Effector memory CD4-positive, alpha-beta T cell (primary cell): ENCODE measurements around the gene COASY.
"Not testable (repeated sequence)": the region's sequence is repeated elsewhere in the genome, so short reads cannot be mapped to it uniquely, and the experiment has no call there.

Experiments
- DNase-seq, 3 donors: peaks; one replicate each; pipeline ENCODE4 v3.0.0-alpha.2; 2020
- H3K27ac ChIP-seq: 2 replicates; pipeline ENCODE4 v1.7.0; 2013; ENCODE audit warnings: mild to moderate bottlenecking, low read length, moderate library complexity; ENCODE audit not compliant: insufficient read depth, poor library complexity, severe bottlenecking
- H3K27me3 ChIP-seq: replicated peaks from 2 replicates; pipeline ENCODE4 v1.7.0; 2013; ENCODE audit warnings: mild to moderate bottlenecking, low read length; ENCODE audit not compliant: insufficient read depth, control insufficient read depth, poor library complexity, severe bottlenecking
- H3K36me3 ChIP-seq: 2 replicates; pipeline ENCODE4 v1.7.0; 2013; ENCODE audit warnings: mild to moderate bottlenecking, low read length, moderate library complexity; ENCODE audit not compliant: control insufficient read depth, insufficient read depth
- H3K4me1 ChIP-seq: 2 replicates; pipeline ENCODE4 v1.7.0; 2013; ENCODE audit warnings: low read length, mild to moderate bottlenecking; ENCODE audit not compliant: control insufficient read depth, insufficient read depth, poor library complexity, severe bottlenecking
- H3K4me3 ChIP-seq: 2 replicates; pipeline ENCODE4 v1.7.0; 2013; ENCODE audit warnings: low read length, low read depth, mild to moderate bottlenecking; ENCODE audit not compliant: insufficient read depth, poor library complexity, severe bottlenecking
- H3K9me3 ChIP-seq: 2 replicates; pipeline ENCODE4 v1.7.0; 2013; ENCODE audit warnings: mild to moderate bottlenecking, low read length, moderate library complexity; ENCODE audit not compliant: control insufficient read depth

The COASY gene

DNA sequence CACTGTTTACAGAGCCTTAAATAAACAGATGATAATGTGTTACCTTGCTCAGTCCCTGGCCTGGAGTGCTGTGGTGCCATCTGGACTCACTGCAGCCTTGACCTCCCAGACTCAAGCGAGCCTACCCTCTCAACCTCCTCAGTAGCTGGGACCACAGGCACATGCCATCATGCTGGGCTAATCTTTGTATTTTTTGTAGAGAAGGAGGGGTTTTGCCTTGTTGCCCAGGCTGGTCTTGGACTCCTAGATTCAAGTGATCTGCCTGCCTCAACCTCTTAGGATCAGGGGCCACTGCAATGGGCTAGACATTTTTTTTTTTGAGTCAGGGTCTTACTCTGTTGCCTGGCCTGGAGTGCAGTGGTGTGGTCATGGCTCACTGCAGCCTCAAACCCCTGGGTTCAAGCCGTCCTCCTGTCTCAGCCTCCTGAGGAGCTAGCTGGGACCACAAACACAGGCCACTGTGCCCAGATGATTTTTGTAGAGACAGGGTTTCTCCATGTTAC is 30.9 kb upstream of the COASY start:
- Histone ChIP-seq H3K9me3 (no peaks in the 10 kb centered on the region), H3K36me3 (no peaks in the 10 kb centered on the region), H3K27ac (no peak overlapping the region), H3K4me1 (peaks cover 24% of the 10 kb centered on the region), H3K27me3 (no peaks in the 10 kb centered on the region), H3K4me3 (no peak overlapping the region)
- no peak for DNase-seq

DNA sequence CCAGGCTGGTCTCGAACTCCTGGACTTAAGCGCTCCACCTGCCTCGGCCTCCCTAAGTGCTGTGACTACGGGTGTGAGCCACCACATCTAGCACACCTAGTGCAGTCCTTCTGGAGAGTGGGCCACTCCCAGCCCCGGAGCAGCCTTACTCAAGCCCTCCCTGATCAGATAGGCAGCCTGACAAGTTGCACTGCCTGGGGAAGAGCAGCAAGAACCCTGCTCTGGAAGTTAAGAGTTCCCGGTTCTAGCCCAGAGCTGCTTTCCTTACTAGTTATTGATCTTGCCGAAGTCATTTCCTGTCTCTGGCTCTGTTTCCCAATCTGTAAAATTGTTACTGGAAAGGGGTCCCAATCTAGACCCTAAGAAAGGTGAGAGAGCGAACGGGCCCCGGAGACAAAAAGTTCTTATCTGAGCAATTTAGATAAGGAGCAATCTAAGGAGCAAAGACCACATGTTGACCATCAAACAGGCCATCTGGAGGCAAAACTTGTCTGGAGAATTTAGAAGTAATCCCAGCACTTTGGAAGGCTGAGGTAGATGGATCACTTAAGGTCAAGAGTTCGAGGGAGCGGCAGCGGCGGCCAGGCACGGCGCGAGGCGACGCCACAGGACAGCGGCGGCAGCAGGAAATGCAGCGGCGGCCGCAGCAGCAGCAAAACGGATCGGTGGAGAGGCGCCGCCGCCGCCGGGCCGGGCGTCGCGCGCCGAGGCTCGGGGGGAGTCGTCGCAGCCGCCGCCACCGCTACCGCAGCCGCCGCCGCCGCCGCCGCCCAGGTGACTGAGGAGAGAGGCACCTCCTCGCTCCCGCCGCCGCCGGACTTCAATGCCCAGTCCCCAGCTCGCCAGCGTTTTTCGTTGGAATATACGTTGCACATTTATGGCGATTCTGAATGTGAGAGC is 30.2 kb upstream of the COASY start:
- Histone ChIP-seq H3K27ac (no peak overlapping the region), H3K4me1 (peaks cover 24% of the 10 kb centered on the region), H3K9me3 (no peaks in the 10 kb centered on the region), H3K36me3 (no peaks in the 10 kb centered on the region), H3K27me3 (no peaks in the 10 kb centered on the region), H3K4me3 (peak overlapping the region; percentile 37)
- DNase-seq, result peak; percentile 29 to 44 (median 40)

DNA sequence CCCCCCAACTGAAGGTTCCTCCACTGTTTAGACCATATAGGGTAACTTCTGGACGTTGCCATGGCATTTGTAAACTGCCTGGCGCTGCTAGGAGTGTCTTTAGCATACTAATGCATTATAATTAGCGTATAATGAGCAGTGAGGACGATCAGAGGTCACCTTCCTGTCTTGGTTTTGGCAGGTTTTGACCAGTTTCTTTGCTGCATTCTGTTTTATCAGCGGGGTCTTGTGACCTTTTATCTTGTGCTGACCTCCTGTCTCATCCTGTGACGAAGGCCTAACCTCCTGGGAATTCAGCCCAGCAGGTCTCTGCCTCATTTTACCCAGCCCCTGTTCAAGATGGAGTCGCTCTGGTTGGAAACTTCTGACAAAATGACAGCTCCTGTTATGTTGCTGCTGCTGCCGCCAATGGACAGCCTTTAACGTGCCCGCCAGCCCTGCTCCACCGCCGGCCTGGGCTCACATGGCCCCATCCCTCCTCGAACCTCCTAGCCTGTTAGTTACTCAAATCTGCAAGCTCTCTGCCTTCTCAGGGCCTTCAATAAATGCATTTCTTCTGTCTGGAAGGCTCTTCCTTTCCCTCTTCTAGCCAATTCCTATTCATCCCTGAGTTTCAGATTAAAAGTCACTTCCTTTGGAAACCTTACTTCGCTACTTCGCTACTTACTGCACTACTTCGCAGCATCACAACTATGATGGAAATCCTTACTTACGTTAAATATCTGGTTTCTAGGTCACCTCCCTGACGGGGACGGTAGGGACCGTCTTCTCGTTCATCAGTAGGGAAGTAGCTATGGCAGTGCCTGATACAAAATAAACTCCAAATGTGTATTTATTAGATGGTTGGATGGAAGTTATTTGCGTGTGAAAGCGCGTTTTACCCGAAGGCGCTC is 26.5 kb upstream of the COASY start:
- DNase-seq, result no peak
- H3K27ac ChIP-seq, result no peak overlapping the region
- no peaks in the 10 kb centered on the region for H3K36me3 ChIP-seq
- H3K9me3 ChIP-seq, result no peaks in the 10 kb centered on the region
- peak overlapping the region; percentile 60 for H3K4me3 ChIP-seq
- peaks cover 21% of the 10 kb centered on the region for H3K4me1 ChIP-seq
- no peaks in the 10 kb centered on the region for H3K27me3 ChIP-seq

DNA sequence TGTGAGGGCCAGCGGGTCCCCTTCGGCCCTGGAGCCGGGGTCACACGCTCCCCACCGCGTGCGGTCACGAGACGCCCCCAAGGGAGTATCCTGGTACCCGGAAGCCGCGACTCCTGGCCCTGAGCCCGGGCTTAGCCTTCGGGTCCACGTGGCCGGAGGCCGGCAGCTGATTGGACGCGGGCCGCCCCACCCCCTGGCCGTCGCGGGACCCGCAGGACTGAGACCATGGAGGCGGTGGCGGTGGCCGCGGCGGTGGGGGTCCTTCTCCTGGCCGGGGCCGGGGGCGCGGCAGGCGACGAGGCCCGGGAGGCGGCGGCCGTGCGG is 25.9 kb upstream of the COASY start, which contains the start of gene NAGLU:
Gene NAGLU, plus strand, starts transcription at position 194 of the 324 bp plus-strand sequence. Its CDS starts 32 bp downstream, at position 226.
- Histone ChIP-seq H3K27ac (peak within 1 kb of the TSS; percentile 42), H3K4me1 (peaks cover 21% of the 10 kb centered on the region), H3K27me3 (no peaks in the 10 kb centered on the region), H3K9me3 (no peaks in the 10 kb centered on the region), H3K4me3 (peak within 1 kb of the TSS; percentile 71), H3K36me3 (no peaks in the 10 kb centered on the region)
- peak; percentile 59 to 79 (median 61) for DNase-seq

DNA sequence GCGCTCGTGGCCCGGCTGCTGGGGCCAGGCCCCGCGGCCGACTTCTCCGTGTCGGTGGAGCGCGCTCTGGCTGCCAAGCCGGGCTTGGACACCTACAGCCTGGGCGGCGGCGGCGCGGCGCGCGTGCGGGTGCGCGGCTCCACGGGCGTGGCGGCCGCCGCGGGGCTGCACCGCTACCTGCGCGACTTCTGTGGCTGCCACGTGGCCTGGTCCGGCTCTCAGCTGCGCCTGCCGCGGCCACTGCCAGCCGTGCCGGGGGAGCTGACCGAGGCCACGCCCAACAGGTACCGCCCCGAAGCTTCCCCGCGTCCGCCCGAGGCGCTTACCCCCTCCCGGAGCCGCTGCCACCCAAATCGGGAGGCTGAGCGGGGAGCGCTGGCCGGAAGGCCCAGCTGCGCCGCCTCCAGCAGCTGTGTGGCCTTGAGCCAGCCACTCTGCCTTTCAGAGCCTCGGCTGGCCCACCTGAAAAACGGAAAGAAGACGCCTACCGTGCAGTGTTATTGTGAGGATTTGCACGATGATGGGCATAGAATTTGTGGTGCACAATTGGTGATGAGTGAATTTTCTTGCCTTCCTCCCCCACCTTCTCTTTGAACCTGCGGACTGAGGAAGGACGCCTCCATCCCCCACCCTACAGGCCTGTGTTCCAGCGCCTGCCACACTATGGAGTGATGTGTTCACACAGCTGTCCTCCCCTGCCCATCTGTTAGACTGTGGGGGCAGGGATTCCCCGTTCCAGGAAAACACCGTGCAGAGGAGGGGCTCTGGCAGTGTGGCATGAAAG is 25.4 kb upstream of the COASY start:
- peaks cover 23% of the 10 kb centered on the region for H3K4me1 ChIP-seq

DNA sequence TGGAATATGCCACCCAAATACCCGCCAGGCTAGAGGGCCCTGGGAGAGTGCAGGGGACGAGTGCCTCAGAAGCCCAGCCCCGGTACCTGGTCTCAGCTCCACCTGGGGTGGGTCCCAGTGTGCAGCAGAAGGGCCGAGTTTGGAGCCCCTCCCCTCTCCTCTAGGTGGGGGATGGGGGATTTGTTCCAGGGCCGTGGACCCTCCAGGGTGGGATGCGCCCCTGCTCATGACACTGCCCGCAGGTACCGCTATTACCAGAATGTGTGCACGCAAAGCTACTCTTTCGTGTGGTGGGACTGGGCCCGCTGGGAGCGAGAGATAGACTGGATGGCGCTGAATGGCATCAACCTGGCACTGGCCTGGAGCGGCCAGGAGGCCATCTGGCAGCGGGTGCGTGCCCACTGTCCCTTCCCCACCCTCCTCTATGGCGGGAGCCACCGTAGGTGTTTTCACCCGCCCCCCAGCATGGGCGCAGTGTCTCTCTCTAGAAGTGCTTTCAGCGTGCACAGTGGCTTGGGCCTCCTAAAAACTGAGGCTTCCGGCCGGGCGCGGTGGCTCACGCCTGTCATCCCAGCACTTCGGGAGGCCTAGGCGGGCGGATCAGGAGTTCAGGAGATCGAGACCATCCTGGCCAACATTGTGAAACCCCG is 24.7 kb upstream of the COASY start:
- H3K4me1 ChIP-seq, result peaks cover 23% of the 10 kb centered on the region

More for the DNA sequence above, 25.4 kb upstream of the COASY start:
- H3K27ac ChIP-seq, result peak overlapping the region; percentile 42
- H3K27me3 ChIP-seq, result no peaks in the 10 kb centered on the region
- no peaks in the 10 kb centered on the region for H3K9me3 ChIP-seq
- H3K36me3 ChIP-seq, result no peaks in the 10 kb centered on the region
- peak overlapping the region; percentile 71 for H3K4me3 ChIP-seq
- DNase-seq, result peak; percentile 41 to 66 (median 52)

DNA sequence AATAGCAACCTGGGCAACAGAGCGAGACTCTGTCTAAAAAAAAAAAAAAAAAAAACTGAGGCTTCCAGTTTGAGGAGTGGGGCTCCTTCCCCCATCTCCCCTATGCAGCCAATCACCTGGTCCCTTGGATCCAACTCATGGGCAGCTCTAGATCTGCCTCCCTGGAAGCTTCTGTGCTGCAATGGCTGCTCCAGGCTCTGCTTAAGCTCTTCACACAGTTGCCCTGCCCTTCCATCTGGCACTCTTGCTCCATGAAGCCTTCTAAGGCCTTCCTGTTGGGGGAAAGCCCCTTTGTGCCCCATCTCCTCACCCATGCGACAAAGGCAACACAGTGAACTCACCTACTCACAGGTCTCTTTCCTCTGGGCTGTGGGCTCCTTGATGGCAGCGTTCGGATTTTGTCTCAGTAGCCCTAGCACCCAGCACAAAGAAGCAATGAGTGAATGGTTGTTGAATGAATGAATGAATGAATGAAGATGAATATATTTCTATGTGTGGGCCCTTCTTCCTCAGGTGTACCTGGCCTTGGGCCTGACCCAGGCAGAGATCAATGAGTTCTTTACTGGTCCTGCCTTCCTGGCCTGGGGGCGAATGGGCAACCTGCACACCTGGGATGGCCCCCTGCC is 24.0 kb upstream of the COASY start:
- no peak overlapping the region for H3K27ac ChIP-seq
- no peak for DNase-seq
- H3K27me3 ChIP-seq, result no peaks in the 10 kb centered on the region
- H3K9me3 ChIP-seq, result no peaks in the 10 kb centered on the region
- no peaks in the 10 kb centered on the region for H3K36me3 ChIP-seq
- H3K4me1 ChIP-seq, result peaks cover 23% of the 10 kb centered on the region
- no peak overlapping the region for H3K4me3 ChIP-seq

More for the DNA sequence above, 24.7 kb upstream of the COASY start:
- Histone ChIP-seq H3K27me3 (no peaks in the 10 kb centered on the region), H3K36me3 (no peaks in the 10 kb centered on the region), H3K9me3 (no peaks in the 10 kb centered on the region), H3K27ac (peak overlapping the region; percentile 42), H3K4me3 (peak overlapping the region; percentile 71)
- DNase-seq, result no peak

DNA sequence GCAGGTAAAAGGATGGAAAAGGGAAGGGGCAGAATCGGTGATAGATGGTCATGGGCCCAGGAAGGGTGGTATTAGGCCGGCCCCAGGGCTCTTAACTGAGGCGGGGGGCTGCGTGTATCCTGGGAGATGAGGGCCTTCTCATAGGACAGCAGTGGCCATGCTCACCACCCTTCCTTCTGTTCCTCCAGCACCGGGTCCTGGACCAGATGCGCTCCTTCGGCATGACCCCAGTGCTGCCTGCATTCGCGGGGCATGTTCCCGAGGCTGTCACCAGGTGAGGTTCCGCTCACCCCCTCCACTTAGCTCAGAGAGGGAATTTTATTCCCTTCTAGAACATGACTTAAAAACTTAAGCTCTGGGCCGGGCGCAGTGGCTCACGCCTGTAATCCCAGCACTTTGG is 23.5 kb upstream of the COASY start:
- Histone ChIP-seq H3K4me1 (peaks cover 23% of the 10 kb centered on the region), H3K27ac (no peak overlapping the region), H3K27me3 (no peaks in the 10 kb centered on the region), H3K4me3 (no peak overlapping the region), H3K9me3 (no peaks in the 10 kb centered on the region), H3K36me3 (no peaks in the 10 kb centered on the region)
- DNase-seq, result no peak

DNA sequence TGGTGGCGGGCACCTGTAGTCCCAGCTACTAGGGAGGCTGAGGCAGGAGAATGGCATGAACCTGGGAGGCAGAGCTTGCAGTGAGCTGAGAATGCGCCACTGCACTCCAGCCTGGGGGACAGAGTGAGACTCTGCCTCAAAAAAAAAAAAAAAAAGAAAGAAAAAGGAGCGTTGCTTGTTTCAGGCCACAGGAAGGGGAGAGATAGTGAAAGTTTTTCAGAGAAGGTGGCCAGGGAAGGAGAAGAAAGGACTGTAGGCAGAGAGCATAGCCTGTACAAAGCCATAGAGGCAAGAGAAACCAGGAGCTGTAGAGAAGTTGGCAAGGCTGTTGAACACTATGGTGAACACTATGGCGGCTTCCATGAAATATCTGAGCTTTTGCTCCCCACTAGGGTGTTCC is 21.4 kb upstream of the COASY start:
- not testable (repeated sequence) for H3K27me3 ChIP-seq, H3K4me3 ChIP-seq, H3K9me3 ChIP-seq, DNase-seq, H3K36me3 ChIP-seq, H3K27ac ChIP-seq
- peaks cover 23% of the 10 kb centered on the region for H3K4me1 ChIP-seq
